Embryonic facial prominence (tissue), 1 donor: Measurements from ENCODE around the gene AREL1.

Experiments used
- DNase-seq: peaks from one replicate; pipeline ENCODE4 v3.0.0-alpha.2; 2016; ENCODE audit errors: extremely low spot score

The AREL1 gene

DNA sequence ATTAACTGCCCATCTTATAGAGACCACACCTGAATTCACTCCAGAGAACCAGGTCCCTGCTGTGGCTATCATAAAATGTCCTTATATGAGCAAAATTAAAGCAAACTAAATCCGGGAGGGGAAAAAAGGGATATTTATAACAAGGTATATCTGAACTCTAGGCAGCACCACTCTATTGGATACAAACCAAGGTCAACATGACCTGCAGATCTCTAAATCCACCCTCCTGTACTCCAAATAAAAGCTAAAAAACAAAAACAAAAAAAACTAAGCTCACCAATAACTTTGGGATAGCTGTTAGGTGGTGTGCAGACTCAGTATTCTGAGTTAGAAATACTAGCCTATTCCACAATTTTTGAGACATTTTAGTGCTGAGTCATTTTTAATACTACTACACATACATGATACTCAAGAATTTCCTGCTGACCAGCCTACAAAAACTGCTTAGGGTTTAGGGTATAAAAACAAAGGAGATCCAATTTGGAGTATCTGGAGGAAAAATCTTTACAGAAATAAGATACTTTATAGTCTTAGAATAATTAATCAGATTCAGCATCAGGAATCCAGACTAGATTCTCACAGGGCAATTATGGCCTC, 54.2 kb downstream of the AREL1 start:
- no peak for DNase-seq

GRCh38 chr14:74656964-74657363, 55.9 kb downstream of the AREL1 start:
- DNase-seq: no peak

DNA sequence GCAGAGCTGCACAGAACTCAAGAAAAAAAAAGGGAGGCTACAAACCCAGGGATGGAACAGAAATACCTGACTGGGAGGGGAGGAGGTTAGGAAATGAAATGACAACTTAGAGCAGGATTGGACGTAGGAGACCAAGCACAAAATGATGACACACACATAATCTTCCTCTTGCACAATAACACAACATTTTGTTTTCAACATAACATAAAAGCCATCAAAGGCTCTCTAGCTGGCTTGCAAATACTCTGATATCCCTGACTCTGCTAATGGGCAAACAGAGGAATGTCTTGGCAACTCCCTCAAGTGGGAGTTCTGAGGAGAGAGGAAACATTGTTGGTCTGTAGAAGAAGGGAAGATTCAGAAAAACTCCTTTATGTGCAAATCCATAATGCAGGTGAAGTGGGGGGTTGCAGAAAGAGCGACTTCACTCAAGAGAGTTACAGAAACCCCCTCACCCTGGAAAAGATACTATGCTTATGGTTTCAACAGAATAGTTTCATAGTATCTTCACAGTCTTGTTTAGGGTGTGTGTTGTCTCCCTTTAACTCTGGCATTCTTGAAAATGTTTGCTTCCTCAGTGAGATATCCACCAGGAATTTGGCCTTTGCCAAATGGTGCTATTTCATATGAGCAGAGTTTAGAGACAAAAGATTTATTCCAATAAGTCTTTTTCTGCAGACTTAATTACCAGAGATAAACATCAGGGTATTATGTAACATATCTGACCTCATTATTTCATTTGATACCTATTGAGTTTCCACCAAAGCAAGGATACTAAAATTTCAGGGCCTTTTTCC, 57.1 kb downstream of the AREL1 start:
- DNase-seq: no peak

DNA sequence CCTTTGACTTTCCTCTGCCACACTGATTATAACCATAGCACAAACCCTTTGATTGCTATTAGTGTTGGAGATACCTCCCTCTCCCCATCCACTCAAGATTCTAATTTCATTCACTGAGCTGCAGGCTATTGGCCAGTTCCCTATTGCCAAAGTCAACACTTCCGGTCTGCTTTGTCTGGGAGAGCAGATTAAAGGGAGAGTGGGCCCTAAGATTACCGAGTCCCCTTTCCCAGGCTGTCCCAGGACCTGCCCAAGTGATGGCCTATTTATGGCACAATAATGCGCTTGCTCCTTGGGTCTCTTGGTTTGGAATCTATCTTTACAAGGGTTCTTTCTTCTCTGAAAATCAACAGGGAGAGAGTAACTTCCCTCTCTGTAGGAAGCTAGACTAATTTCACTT, 57.9 kb downstream of the AREL1 start:
- DNase-seq: no peak

DNA sequence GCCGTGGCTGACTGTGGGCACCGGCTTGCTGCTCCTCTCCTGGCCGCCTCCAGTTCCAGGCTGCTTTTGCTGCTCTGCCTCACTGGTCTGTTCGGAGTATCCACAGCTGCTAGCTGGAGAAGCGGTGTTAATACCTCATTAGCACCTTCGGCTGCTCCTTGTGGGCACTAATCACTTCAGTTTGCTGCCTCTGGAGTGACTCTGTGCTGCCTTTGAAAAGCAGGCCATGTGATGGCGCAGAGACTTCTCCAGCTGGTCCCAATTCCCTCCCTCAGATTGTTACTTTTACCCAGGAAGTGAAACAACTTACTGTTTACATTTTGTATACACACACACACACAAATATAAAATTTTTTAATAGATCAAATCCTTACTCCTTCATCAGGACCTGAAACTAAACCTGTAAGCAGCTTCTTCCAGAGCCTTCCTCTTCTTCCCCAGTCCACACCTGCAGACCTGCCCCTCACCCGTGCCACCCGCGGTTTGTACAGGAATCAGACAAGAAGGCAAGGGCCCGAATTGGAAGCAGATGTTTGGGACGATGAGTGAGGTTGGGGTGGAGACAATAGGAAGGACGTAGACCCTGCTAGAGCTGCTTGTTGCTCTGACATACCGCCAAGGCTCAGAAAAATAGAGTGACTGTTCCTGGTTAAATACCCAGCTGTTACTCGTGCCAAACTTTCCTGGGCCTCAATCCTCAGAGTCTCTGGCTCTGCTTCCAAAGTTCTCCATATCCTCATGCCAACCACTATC, 59.3 kb downstream of the AREL1 start:
- no peak for DNase-seq

- DNase-seq: no peak
Measured at GRCh38 chr14:74652541-74652940, 60.3 kb downstream of the AREL1 start.

DNA sequence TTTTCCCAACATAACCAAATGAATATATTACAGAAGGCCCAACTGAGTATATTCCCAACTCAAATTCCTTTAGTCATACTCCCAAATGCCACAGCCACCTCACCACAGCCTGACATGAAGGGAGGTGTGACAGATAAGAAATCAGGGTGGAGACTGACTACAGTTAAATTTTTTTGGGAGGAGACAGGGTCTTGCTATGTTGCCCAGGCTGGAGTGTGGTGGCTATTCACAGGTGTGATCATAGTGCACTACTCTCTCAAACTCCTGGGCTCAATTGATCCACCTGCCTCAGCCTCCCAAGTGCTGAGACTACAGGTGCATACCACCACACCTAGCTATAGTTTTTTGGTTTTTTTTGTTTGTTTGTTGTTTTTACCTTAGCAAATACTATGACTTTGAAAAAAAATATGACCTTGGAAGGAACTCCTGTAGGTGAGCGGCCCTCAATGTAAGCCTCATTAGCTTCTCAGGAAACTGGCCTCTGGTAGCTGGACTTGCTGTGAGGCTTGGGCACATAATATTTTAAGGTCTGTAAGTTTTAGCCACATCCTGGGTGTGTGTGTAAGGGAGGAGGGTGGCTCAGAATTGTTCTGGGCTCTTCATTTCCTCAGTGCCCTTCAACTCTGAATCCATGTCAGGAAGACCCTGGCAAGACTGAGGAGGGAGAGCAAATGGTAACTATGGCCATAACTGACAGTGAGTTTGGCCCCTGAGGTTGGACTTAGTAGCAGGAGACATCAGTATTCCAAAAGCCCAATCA, 61.8 kb downstream of the AREL1 start:
- no peak for DNase-seq

DNA sequence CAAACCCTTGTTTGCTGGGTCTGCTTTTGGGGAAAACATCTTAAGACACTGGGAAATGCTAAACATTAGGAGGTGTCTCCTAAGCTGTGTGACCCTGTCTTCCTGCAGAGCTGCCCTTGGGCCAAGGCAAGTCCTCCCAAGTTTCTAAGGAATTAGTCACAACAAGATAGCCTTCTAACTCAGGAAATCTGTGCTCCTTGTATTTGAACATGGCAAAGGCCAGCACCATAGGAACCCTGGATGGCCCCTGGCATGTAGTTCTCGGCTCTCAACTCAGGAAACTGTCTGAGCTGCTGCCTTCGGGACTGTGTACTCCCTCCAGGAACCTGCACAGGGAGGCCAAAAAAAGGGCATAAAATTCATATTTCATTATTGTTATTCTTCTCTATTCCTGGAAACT, 63.2 kb downstream of the AREL1 start:
- DNase-seq: no peak

GRCh38 chr14:74649167-74649566, 63.7 kb downstream of the AREL1 start:
- no peak for DNase-seq

DNA sequence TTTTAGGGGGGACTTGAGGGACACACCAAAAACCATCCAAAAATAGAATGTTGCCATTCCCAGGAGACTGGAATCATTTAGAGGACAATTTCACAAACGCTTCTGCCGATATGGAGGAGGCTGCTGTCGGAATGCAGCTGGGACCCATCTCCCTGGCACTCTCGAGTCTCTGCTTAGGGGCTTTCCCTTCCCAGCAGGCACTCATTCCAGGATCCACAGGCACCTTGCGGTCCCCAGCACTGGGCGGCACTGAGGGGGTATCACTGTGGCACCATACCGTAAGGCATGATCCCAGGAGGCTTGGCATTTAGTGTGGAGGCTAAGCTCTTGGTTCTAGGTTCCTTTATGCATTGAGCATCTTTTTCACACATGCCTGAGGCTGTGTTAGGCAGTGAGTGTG, 64.3 kb downstream of the AREL1 start:
- DNase-seq: no peak

DNA sequence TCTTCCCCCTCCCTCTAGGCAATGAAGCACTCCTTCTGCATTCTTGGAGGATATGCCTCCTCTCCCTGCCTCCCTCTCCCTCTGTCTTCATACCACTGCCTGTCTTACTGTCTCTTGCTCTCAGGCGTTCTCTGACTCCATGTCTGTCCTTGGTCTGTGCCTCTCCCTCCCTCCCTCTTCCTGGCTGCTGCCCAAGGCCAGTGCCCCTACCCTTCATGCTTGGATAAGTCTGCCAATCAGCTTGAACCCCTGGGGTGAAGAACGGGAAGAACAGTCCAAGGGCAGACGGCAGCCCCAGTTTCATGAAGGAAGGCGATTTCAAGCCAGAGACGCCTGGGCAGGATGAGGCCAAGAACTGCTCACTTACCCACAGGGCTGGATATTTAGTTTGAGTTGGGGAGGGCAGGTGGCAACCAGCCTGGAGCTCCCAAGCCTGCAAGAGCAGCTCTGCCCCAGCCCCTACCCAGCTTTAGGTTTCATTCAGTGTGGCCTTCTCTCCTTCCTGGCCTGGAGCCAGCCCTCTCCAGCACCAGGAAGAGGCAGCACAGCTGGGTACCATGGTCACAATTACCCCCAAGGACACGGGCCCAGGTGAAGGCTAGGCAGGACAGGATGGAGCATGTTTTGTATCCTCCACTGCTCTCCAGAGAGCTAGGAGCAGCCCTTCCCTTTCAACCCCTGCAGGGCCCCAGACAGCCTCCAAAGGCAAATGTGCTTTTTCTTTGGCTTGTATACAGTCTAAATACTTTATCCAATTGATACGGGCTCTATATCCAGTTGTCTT, 65.0 kb downstream of the AREL1 start:
- no peak for DNase-seq

DNA sequence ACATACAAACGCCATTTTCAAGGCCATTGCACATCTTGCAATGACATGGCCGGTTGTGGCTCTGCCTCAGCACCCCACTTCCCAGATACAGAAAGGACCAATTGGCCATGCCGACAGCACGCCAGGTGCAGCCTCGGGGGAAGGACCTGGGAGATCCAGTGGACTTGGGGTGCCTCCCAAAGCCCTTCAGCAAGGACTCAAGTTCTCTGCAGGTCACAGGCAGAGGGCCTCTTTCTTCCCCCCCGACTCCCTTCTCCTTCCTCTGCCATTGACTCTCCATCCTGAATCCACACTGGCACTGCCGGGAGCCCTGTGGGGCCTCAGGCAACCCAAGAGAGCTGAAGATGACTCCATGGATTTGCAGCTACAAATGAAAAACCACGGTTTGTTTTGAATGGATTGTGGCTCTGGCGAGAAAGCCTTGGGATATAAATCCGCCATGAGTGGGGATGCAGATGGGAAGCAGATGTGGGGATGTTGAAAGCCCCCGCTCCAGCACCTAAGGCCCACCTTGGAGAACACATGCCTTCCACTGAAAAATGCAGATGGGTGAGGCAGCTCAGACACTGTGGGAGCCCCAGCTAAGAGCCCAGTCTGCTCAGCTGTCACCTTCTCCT, 65.7 kb downstream of the AREL1 start:
- DNase-seq: no peak

DNA sequence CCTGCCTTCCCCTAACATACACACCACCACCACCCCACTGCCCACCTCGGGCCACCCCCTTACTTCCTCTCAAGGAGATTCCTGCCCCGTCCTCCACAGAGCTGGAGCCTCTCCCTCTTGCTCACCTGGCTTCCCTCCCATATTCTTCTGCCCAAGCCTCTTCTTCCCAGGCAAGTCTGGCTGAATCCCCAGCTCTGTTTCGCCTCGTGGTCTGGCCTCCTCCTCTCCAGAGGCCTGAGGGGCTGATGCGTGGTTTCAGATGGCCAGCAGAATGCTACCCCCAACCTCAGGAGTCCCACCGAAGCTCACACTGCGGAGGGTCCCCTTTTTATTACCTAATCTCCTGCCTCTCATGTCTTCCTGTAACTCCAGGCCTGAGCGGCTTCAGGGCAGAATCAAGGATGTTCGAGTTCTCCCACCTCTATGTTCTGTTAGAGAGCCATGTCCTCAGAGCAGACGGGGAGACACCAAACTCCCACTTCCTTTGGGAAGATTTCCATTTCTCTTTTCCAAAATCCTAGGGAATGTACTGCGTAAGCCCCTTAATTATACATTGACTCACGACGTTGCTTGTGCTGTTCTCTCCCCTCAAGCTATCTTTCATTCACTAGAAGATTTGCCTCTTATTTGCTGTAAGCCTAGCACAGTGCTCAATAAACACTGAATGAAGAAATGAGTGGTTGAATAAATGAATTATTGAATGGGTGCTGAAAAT, 67.0 kb downstream of the AREL1 start:
- no peak for DNase-seq

- DNase-seq: no peak
Measured at GRCh38 chr14:74645244-74645643, 67.6 kb downstream of the AREL1 start.

DNA sequence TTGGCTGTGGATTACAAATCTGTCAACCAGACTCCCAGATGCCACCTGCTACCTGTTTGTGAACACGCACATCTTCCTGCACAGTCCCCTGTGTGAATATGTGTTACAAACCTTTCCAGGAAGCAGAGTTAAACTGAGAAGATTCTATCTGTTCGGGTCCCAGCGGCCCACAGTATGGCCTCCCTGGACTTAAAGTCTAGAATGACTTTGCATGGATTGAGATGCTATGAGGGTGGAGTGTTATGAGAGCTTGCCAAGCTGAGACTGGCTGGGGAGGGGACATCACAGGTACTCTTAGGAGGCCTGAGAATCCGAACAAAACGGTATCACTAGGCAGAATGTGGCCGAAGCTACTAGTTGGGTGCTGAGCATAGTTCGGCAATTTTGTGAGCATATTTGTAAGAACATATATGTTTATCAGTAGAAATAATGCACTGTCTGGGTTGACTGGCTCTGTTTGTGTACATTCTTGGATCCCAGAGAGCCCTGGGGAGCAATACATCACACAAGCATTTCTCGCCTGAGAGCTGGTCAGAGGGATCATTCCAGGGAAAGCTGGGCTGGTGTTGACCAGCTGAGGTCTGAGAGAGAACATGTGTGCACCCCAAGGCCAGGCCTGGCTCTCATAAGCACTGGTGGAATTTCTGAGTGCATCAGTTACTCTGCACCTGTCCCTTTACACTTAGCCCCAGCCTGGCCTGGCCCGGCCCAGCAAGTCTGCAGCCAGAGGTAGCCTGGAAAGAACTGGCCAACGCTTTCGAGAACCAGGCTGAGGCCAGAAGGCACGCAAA, 71.1 kb downstream of the AREL1 start:
- no peak for DNase-seq

DNA sequence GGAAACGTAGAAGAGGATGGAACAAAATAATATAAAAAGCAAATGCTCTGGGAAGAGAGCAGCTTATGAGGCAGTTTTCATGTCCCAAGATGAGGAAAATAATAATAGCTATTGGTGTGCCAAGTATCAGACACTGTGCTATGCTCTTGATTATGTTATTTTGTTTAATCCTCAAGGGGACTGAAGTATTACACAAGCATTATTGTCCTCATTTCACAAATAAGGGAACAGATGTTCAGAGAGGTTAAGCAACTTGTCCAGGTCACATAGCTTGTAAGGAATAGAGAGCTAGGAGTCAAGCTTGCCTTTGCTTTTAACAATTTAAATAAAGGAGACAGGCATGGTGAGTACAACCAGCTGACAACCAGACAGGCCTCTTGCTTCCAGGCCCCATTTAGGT, 73.9 kb downstream of the AREL1 start:
- no peak for DNase-seq

DNA sequence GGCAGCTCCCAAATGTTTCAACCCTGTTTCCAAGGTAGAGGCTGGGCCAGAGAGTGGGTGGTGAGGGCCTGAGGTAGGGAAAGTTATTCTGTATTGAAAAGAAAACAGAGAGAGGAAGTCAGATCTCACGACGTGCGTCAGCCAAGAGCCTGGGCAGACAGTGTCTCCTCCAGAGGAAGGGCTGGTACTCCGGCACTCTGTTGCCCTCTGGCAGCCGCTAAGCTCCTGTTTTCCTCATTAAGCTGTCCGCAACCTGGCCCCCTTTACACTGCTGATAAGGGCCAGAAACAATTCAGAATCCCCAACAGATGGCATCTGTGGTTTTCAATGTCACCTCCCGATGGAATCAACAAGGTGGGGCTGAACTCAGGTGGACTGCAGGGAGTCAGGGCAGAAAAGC, 74.8 kb downstream of the AREL1 start:
- no peak for DNase-seq

DNA sequence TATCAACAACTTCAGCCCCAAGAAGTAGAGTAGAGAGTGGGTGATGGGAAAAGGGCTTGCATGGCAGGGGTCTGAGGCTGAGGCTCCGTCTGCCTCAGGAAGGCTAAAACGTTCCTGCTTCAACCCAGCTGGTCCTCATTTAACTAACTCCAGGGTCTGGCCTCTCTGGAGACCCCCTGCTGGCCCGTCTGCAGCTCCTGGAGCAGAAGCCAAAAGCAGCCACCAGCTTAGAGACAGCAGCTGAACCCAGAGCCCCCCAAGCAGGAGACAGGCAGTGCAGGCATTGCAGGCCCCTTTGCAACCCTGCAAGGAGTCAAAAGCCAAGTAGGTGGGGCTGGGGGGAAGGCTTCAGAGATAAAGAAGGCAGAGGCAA, 75.7 kb downstream of the AREL1 start:
- no peak for DNase-seq

GRCh38 chr14:74636424-74637177, 76.3 kb downstream of the AREL1 start:
- DNase-seq: no peak
